ENCODE measurements around the gene RALGPS1. TPM values are rescaled to one million over a fixed set of nuclear protein-coding genes. Genes with fewer than 3 reads are reported as not detected.

Gene RALGPS1
- total RNA-seq, 2 experiments from 2014 or later: 2.1 to 2.4 TPM

GRCh38 chr9:126885131-126885641 lies 29.4 kb upstream of the RALGPS1 start:
- peaks cover 6% of the 10 kb centered on the region for H3K36me3 Mint-ChIP-seq (ENCODE audit: low read depth)
- H3K4me1 Mint-ChIP-seq (ENCODE audit: low read depth): no peaks in the 10 kb centered on the region
- DNase-seq: no peak
- no peak overlapping the region for H3K27ac Mint-ChIP-seq
- H3K4me3 Mint-ChIP-seq: no peak overlapping the region
- no peaks in the 10 kb centered on the region for H3K27me3 Mint-ChIP-seq (ENCODE audit: low read depth)
- intact Hi-C loops (cut with micrococcal nuclease): no loop called here
- no peaks in the 10 kb centered on the region for H3K9me3 Mint-ChIP-seq
- CTCF ChIA-PET: no interaction called here

GRCh38 chr9:126886034-126886822 lies 28.4 kb upstream of the RALGPS1 start:
- no peak overlapping the region for H3K27ac Mint-ChIP-seq

GRCh38 chr9:126886897-126887296 lies 27.7 kb upstream of the RALGPS1 start:
- DNase-seq: no peak
- Mint-ChIP-seq H3K4me3 (no peak overlapping the region), H3K9me3 (no peaks in the 10 kb centered on the region), H3K36me3 (ENCODE audit: low read depth) (no peaks in the 10 kb centered on the region), H3K4me1 (ENCODE audit: low read depth) (no peaks in the 10 kb centered on the region), H3K27me3 (ENCODE audit: low read depth) (no peaks in the 10 kb centered on the region), H3K27ac (no peak overlapping the region)
- CTCF ChIA-PET: no interaction called here
- intact Hi-C loops (cut with micrococcal nuclease): no loop called here

More at GRCh38 chr9:126886034-126886822, 28.4 kb upstream of the RALGPS1 start:
- H3K27me3 Mint-ChIP-seq (ENCODE audit: low read depth): no peaks in the 10 kb centered on the region
- CTCF ChIA-PET: no interaction called here
- H3K4me3 Mint-ChIP-seq: no peak overlapping the region
- intact Hi-C loops (cut with micrococcal nuclease): no loop called here
- H3K4me1 Mint-ChIP-seq (ENCODE audit: low read depth): no peaks in the 10 kb centered on the region
- DNase-seq: no peak
- no peaks in the 10 kb centered on the region for H3K36me3 Mint-ChIP-seq (ENCODE audit: low read depth)
- H3K9me3 Mint-ChIP-seq: no peaks in the 10 kb centered on the region

GRCh38 chr9:126891676-126892075 lies 22.9 kb upstream of the RALGPS1 start:
- H3K9me3 Mint-ChIP-seq: no peaks in the 10 kb centered on the region
- intact Hi-C loops (cut with micrococcal nuclease): no loop called here
- CTCF ChIA-PET: interaction anchor here (0.6 kb wide), 1 partner anchor 80 kb away, joined by 4 read pairs; no protein-coding TSS in a partner anchor
- H3K4me1 Mint-ChIP-seq (ENCODE audit: low read depth): no peaks in the 10 kb centered on the region
- no peaks in the 10 kb centered on the region for H3K36me3 Mint-ChIP-seq (ENCODE audit: low read depth)
- DNase-seq: no peak
- no peak overlapping the region for H3K27ac Mint-ChIP-seq
- no peak overlapping the region for H3K4me3 Mint-ChIP-seq
- H3K27me3 Mint-ChIP-seq (ENCODE audit: low read depth): no peaks in the 10 kb centered on the region

- Mint-ChIP-seq H3K36me3 (ENCODE audit: low read depth) (no peaks in the 10 kb centered on the region), H3K27ac (no peak overlapping the region), H3K4me3 (no peak overlapping the region), H3K9me3 (no peaks in the 10 kb centered on the region), H3K4me1 (ENCODE audit: low read depth) (no peaks in the 10 kb centered on the region), H3K27me3 (ENCODE audit: low read depth) (peaks cover 2% of the 10 kb centered on the region)
- intact Hi-C loops (cut with micrococcal nuclease): no loop called here
- CTCF ChIA-PET: interaction anchor here (1.0 kb wide), 1 partner anchor 22 kb away, joined by 3 read pairs; the partner anchor contains the start of gene RALGPS1
- no peak for DNase-seq
Measured at GRCh38 chr9:126893079-126893478, 21.5 kb upstream of the RALGPS1 start.

DNA sequence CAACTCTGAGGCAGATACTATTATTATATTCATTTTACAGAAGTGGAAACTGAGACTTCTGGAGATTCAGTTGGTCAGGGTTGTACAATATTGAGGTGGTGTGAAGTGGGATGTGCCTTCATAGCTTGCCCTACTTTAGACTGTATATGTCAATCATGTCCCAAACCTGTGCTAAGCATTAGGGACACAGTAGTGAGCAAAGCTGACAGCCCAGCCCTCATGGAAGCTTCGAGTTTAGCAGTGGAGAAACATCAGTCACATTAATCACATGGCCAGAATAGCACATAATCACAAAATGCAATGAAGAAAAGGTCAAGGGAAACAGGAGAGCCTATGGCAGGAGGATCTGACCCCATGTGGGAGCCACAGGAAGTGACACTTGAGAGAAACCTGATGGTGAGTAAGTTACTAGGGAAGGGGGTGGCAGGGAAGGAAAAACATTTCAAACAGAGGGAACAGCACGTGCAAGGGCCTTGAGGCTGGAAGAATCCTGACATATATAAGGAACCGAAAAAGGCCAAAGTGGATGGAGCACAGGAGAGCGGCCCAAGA lies 20.5 kb upstream of the RALGPS1 start:
- DNase-seq: no peak
- Mint-ChIP-seq H3K4me3 (no peak overlapping the region), H3K36me3 (ENCODE audit: low read depth) (no peaks in the 10 kb centered on the region), H3K9me3 (no peaks in the 10 kb centered on the region), H3K27ac (no peak overlapping the region), H3K4me1 (ENCODE audit: low read depth) (no peaks in the 10 kb centered on the region), H3K27me3 (ENCODE audit: low read depth) (peaks cover 2% of the 10 kb centered on the region)
- intact Hi-C loops (cut with micrococcal nuclease): no loop called here
- CTCF ChIA-PET: interaction anchor here (0.7 kb wide), 1 partner anchor 30 kb away, joined by 5 read pairs; no protein-coding TSS in a partner anchor

DNA sequence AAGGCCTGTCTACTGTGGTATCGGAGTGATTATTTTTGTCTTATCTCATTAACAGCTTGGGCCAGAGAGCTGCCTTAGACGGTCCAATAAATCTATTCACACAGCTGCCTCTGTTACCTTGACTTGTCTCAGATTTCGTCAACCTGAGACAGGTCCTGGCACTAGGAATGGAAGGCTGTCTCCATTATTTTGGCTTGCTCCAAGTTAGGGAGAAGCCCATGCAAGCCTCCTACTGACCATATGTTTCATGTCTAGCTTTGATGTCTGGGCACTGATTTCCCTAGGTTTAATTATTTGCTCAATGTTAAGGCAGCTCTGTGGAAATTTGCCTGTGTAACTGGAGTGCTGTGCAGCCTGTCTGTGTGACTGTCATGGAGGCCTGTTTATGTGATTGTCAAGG lies 12.4 kb upstream of the RALGPS1 start:
- CTCF ChIA-PET: interaction anchor here (1.1 kb wide), 1 partner anchor 211 kb away, joined by 3 read pairs; no protein-coding TSS in a partner anchor
- no peak overlapping the region for H3K4me3 Mint-ChIP-seq
- no peaks in the 10 kb centered on the region for H3K36me3 Mint-ChIP-seq (ENCODE audit: low read depth)
- no peaks in the 10 kb centered on the region for H3K4me1 Mint-ChIP-seq (ENCODE audit: low read depth)
- intact Hi-C loops (cut with micrococcal nuclease): no loop called here
- no peaks in the 10 kb centered on the region for H3K27me3 Mint-ChIP-seq (ENCODE audit: low read depth)
- DNase-seq: no peak
- peaks cover 11% of the 10 kb centered on the region for H3K9me3 Mint-ChIP-seq
- H3K27ac Mint-ChIP-seq: no peak overlapping the region

DNA sequence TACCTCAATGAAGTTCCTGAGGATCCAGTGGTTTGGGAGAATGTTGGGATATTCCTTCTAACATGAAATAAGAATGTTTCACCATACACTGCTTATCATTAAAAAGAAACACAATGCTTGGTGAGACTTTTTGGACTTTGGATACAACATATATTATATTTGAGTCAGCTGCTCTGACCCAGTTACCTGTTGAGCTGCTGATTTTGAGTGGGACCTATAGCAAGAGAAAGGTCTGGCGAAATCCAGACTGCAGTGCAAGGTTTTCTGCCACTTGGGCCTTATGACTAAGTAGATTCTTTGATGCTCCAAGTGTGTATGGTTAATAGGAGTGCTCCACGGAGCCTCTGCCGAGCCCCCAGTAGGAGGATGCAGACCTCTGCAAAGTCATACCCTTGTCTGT lies 10.0 kb upstream of the RALGPS1 start:
- no peak overlapping the region for H3K4me3 Mint-ChIP-seq
- DNase-seq: no peak
- intact Hi-C loops (cut with micrococcal nuclease): no loop called here
- H3K27ac Mint-ChIP-seq: no peak overlapping the region
- H3K9me3 Mint-ChIP-seq: peaks cover 11% of the 10 kb centered on the region
- H3K4me1 Mint-ChIP-seq (ENCODE audit: low read depth): no peaks in the 10 kb centered on the region
- CTCF ChIA-PET: interaction anchor here (0.7 kb wide), 1 partner anchor 46 kb away, joined by 3 read pairs; no protein-coding TSS in a partner anchor
- no peaks in the 10 kb centered on the region for H3K36me3 Mint-ChIP-seq (ENCODE audit: low read depth)
- no peaks in the 10 kb centered on the region for H3K27me3 Mint-ChIP-seq (ENCODE audit: low read depth)

DNA sequence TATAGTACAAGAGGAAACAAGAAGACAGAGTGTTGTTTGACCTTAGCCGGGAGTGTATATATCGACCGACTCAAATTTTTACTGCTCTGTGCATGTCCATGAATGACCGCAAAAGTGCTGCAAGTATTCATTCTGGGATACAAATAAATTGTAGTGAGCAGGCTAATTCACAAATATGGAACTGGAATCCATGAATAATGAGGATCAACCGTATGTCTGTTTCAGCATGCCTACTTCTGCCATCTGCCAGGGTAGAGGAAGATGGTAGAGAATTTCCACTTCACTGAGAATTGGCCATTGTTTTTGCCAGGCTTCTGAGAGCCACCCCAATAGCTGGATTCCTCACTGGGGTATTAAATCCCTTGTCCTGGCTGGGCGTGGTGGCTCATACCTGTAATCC lies 8.5 kb upstream of the RALGPS1 start:
- intact Hi-C loops (cut with micrococcal nuclease): no loop called here
- Mint-ChIP-seq H3K9me3 (peaks cover 8% of the 10 kb centered on the region), H3K4me1 (ENCODE audit: low read depth) (no peaks in the 10 kb centered on the region), H3K36me3 (ENCODE audit: low read depth) (no peaks in the 10 kb centered on the region), H3K4me3 (no peak overlapping the region), H3K27ac (no peak overlapping the region), H3K27me3 (ENCODE audit: low read depth) (no peaks in the 10 kb centered on the region)
- no peak for DNase-seq
- CTCF ChIA-PET: no interaction called here

- Mint-ChIP-seq H3K4me1 (ENCODE audit: low read depth) (no peaks in the 10 kb centered on the region), H3K27ac (no peak overlapping the region), H3K9me3 (peaks cover 5% of the 10 kb centered on the region), H3K27me3 (ENCODE audit: low read depth) (no peaks in the 10 kb centered on the region), H3K36me3 (ENCODE audit: low read depth) (no peaks in the 10 kb centered on the region), H3K4me3 (no peak overlapping the region)
- intact Hi-C loops (cut with micrococcal nuclease): no loop called here
- DNase-seq: no peak
- CTCF ChIA-PET: no interaction called here
Measured at GRCh38 chr9:126907058-126907457, 7.5 kb upstream of the RALGPS1 start.

DNA sequence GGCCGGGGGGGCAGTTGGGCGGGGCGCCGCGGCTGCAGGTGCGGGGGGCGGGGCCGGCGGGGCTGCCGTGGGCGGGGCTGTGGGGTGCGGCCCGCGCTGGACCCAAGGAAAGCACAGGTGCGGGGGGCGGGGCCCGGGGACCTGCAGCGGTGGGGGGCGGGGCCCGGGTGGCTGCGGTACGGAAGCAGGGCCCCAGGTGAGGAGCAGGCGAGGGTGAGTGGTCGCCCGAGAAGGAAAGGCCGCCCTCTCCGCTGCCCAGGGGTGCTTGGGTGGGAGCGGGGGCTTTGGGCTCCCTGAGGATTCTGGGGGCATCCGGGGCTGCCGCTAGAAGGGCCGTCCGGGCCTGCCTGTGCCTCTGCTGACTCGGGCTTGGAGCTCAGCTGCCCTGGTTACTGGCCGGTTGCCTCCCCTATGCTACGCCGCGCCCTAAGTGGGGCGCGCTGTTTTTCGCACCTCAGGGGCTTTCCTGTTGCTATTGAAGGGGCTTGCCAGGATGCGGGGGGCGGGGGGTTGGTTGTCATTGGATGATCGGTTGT lies 767 bp downstream of the RALGPS1 start:
- CTCF ChIA-PET: interaction anchor here (1.2 kb wide), 1 partner anchor 22 kb away, joined by 3 read pairs; no protein-coding TSS in a partner anchor
- Mint-ChIP-seq H3K4me1 (ENCODE audit: low read depth) (peaks cover 8% of the 10 kb centered on the region), H3K27ac (no peak overlapping the region), H3K4me3 (peak overlapping the region; percentile 64), H3K27me3 (ENCODE audit: low read depth) (peaks cover 2% of the 10 kb centered on the region), H3K36me3 (ENCODE audit: low read depth) (no peaks in the 10 kb centered on the region), H3K9me3 (peaks cover 6% of the 10 kb centered on the region)
- peak; percentile 27 for DNase-seq
- intact Hi-C loops (cut with micrococcal nuclease): loop anchor here (2.0 to 10.0 kb wide), 2 partner anchors 55 to 111 kb away; partner anchors contain the start of genes ZBTB34 and ZBTB43

DNA sequence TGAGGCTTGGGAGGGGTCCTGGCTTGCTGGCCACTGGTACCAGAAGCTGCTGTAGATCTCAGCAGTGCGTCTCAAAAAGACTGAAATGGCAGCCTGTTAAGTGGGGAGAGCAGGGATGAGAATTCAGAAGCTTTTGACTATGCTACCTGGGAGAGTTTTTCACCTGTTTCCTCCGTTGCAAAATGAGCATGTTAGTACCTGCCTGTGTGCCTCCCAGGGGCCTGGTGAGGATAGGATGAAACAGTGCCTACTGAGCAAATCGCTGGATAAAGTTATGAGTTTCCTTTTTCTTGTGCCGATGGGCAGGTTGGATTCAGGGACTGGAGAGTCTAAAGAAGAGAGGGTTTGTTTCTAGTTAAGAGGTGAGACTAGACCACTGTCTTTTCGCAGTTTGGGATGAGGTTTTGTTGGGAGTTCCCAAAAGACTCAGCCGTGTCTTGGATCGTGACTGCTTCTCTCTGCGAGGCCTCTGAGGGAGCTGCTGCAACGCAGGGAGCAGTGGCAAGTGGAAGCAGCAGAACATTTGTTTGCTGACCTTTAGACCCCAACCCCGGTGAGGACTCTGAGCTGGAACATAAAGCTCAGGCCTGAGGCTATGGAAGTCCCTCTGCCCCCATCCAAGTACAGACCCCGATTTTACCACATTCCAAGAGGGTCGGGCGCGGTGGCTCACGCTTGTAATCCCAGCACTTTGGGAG lies 1.4 kb downstream of the RALGPS1 start:
- no peak for DNase-seq
- peak overlapping the region; percentile 64 for H3K4me3 Mint-ChIP-seq
- H3K36me3 Mint-ChIP-seq (ENCODE audit: low read depth): no peaks in the 10 kb centered on the region
- H3K4me1 Mint-ChIP-seq (ENCODE audit: low read depth): peaks cover 8% of the 10 kb centered on the region
- no peak overlapping the region for H3K27ac Mint-ChIP-seq
- intact Hi-C loops (cut with micrococcal nuclease): loop anchor here (2.0 to 10.0 kb wide), 2 partner anchors 55 to 111 kb away; partner anchors contain the start of genes ZBTB34 and ZBTB43
- CTCF ChIA-PET: no interaction called here
- peaks cover 2% of the 10 kb centered on the region for H3K27me3 Mint-ChIP-seq (ENCODE audit: low read depth)
- peaks cover 6% of the 10 kb centered on the region for H3K9me3 Mint-ChIP-seq

Data from activated naive CD4-positive, alpha-beta T cell treated with anti-CD3 and anti-CD28 coated beads for 36 hours (primary cell).